ENCODE results near the gene ZBTB6. TPM values are rescaled to one million over a fixed set of nuclear protein-coding genes. Genes with fewer than 3 reads are reported as not detected.

Gene ZBTB6
- total and polyA plus RNA-seq, 9 donors, result 5.3 to 13.8 (median 9.5) TPM

GRCh38 chr9:122863407-122863806, 49.7 kb downstream of the ZBTB6 start:
- TF ChIP-seq POLR2A (IDR thresholded peaks at IDR 0.05) (no peak), EP300 (IDR thresholded peaks at IDR 0.05) (no peak), CTCF (IDR thresholded peaks at IDR 0.05) (no peak)
- 96 to 98% (median 97%) methylated on average over 3 of the region's 3 CpGs for WGBS, 3 donors
- Histone ChIP-seq H3K4me3 (no peak overlapping the region), H3K27ac (no peak overlapping the region), H3K36me3 (no peaks in the 10 kb centered on the region), H3K4me1 (ENCODE audit: insufficient read depth) (no peaks in the 10 kb centered on the region), H3K9me3 (no peaks in the 10 kb centered on the region), H3K27me3 (no peaks in the 10 kb centered on the region)
- DNase-seq, result no peak
- intact Hi-C loops (cut with DNase I), result no loop called here

GRCh38 chr9:122860319-122861142, 52.6 kb downstream of the ZBTB6 start:
- no peak for TF ChIP-seq EP300 (IDR thresholded peaks at IDR 0.05)
- no peak overlapping the region for H3K4me3 ChIP-seq
- DNase-seq, result no peak
- intact Hi-C loops (cut with DNase I), result no loop called here
- no peaks in the 10 kb centered on the region for H3K9me3 ChIP-seq
- H3K4me1 ChIP-seq (ENCODE audit: insufficient read depth), result no peaks in the 10 kb centered on the region
- H3K36me3 ChIP-seq, result no peaks in the 10 kb centered on the region
- H3K27ac ChIP-seq, result no peak overlapping the region
- no peaks in the 10 kb centered on the region for H3K27me3 ChIP-seq
- WGBS, 3 donors, result 84 to 90% (median 89%) methylated on average over 8 of the region's 8 CpGs

Small RNA genes within 50 kb of the gene (small RNA-seq; reads per million reads assigned to genes)
- not detected for gene RNY1P15
- gene SNORD90, result 1,405 reads per million, percentile 97 among the genes with 10 or more reads in this experiment

Other genes with a start within 250 kb of the ZBTB6 start
- not detected for gene OR1L3, start 238.2 kb downstream of the ZBTB6 start, total RNA-seq
- not detected for gene OR1L3, start 238.2 kb downstream of the ZBTB6 start, polyA plus RNA-seq
- not detected for gene OR1L4, start 189.3 kb downstream of the ZBTB6 start, total RNA-seq
- gene OR1L4, start 189.3 kb downstream of the ZBTB6 start, polyA plus RNA-seq, result not detected
- gene OR1L6, start 171.0 kb downstream of the ZBTB6 start, total RNA-seq, result not detected
- not detected for gene OR1L6, start 171.0 kb downstream of the ZBTB6 start, polyA plus RNA-seq
- gene OR5C1, start 124.4 kb downstream of the ZBTB6 start, total RNA-seq, result not detected
- not detected for gene OR5C1, start 124.4 kb downstream of the ZBTB6 start, polyA plus RNA-seq
- gene OR1K1, start 113.2 kb downstream of the ZBTB6 start, total RNA-seq, result not detected
- not detected for gene OR1K1, start 113.2 kb downstream of the ZBTB6 start, polyA plus RNA-seq
- gene PDCL, start 84.7 kb downstream of the ZBTB6 start, total RNA-seq, result 10 to 100 TPM; 12.0 to 19.0 (median 16.5) TPM
- gene PDCL, start 84.7 kb downstream of the ZBTB6 start, polyA plus RNA-seq, result 10 to 100 TPM in 1 of 2 donors, 1 to 10 TPM in 1; 9.2 to 12.2 TPM
- 10 to 100 TPM; 24.9 to 40.9 (median 32.0) TPM for gene RC3H2, start 8.0 kb downstream of the ZBTB6 start, total RNA-seq
- gene RC3H2, start 8.0 kb downstream of the ZBTB6 start, polyA plus RNA-seq, result 10 to 100 TPM; 10.2 to 17.5 TPM
- gene ZBTB26, start 18.2 kb upstream of the ZBTB6 start, total RNA-seq, result 10 to 100 TPM in 6 of 7 donors, 1 to 10 TPM in 1; 6.0 to 15.4 (median 11.8) TPM
- gene ZBTB26, start 18.2 kb upstream of the ZBTB6 start, polyA plus RNA-seq, result 10 to 100 TPM in 1 of 2 donors, 1 to 10 TPM in 1; 7.7 to 10.3 TPM
- gene RABGAP1, start 27.7 kb upstream of the ZBTB6 start, total RNA-seq, result 10 to 100 TPM; 39.3 to 64.8 (median 60.4) TPM
- gene RABGAP1, start 27.7 kb upstream of the ZBTB6 start, polyA plus RNA-seq, result 10 to 100 TPM; 27.1 to 41.1 TPM
- 1 to 10 TPM in 5 of 7 donors, not detected in 2; 1.4 to 2.4 (median 1.9) TPM for gene GPR21, start 120.3 kb upstream of the ZBTB6 start, total RNA-seq
- under 1 TPM; 0.39 to 0.60 TPM for gene GPR21, start 120.3 kb upstream of the ZBTB6 start, polyA plus RNA-seq